GM23338 (cell line): ENCODE measurements around the gene SLC5A5. TPM values are rescaled to one million over a fixed set of nuclear protein-coding genes. Genes with fewer than 3 reads are reported as not detected.

Experiments
- ATAC-seq: fragments of 200-7000 bp; cut with Tn5 transposase; 3 replicates; pipeline ENCODE4 v1.9.1; 2020
- DNase-seq: peaks from one replicate; pipeline ENCODE4 v3.0.0-alpha.2; 2015; ENCODE audit warnings: low spot score
- H2AFZ ChIP-seq: fragments of 200-600 bp; sonication (generic); 2 replicates; pipeline ENCODE4 v1.8.0; 2016; ENCODE audit warnings: antibody characterized with exemption, mild to moderate bottlenecking, moderate library complexity
- H3F3A ChIP-seq: fragments of 200-600 bp; sonication (generic); replicated peaks from 2 replicates; pipeline ENCODE4 v1.8.0; 2017; ENCODE audit warnings: antibody characterized with exemption, mixed run types, low read depth
- H3K27ac ChIP-seq: fragments of 200-600 bp; sonication (generic); 2 replicates; pipeline ENCODE4 v1.6.1; 2016; ENCODE audit warnings: low read depth
- H3K27me3 ChIP-seq: fragments of 200-600 bp; sonication (generic); 2 replicates; pipeline ENCODE4 v1.8.0; 2016; ENCODE audit warnings: mild to moderate bottlenecking, mixed run types, moderate library complexity; ENCODE audit not compliant: insufficient read depth
- H3K36me3 ChIP-seq: fragments of 200-600 bp; sonication (generic); 2 replicates; pipeline ENCODE4 v1.8.0; 2016; ENCODE audit warnings: mild to moderate bottlenecking; ENCODE audit not compliant: insufficient read depth
- H3K4me1 ChIP-seq: fragments of 200-600 bp; sonication (generic); 2 replicates; pipeline ENCODE4 v1.8.0; 2016; ENCODE audit warnings: mild to moderate bottlenecking, moderate library complexity; ENCODE audit not compliant: insufficient read depth
- H3K4me2 ChIP-seq: fragments of 200-600 bp; sonication (generic); 2 replicates; pipeline ENCODE4 v1.7.1; 2017; ENCODE audit warnings: mixed run types
- H3K4me3 ChIP-seq: fragments of 200-600 bp; sonication (generic); 2 replicates; pipeline ENCODE4 v1.6.1; 2016; ENCODE audit warnings: mixed run types
- H3K79me2 ChIP-seq: fragments of 200-600 bp; sonication (generic); replicated peaks from 2 replicates; pipeline ENCODE4 v1.8.0; 2017; ENCODE audit warnings: mild to moderate bottlenecking; ENCODE audit not compliant: insufficient read depth
- H3K9me2 ChIP-seq: fragments of 200-600 bp; sonication (generic); 2 replicates; pipeline ENCODE4 v1.8.0; 2017; ENCODE audit not compliant: insufficient read depth
- H4K20me1 ChIP-seq: fragments of 200-600 bp; sonication (generic); replicated peaks from 2 replicates; pipeline ENCODE4 v1.8.0; 2017; ENCODE audit warnings: mild to moderate bottlenecking; ENCODE audit not compliant: insufficient read depth
- H3K27ac Mint-ChIP-seq: 2 replicates; pipeline ENCODE4 v1.8.0; 2020; ENCODE audit warnings: inconsistent platforms, mild to moderate bottlenecking, moderate library complexity, mixed read lengths
- H3K27me3 Mint-ChIP-seq: 3 replicates; pipeline ENCODE4 v1.8.0; 2022; ENCODE audit warnings: low read depth, mild to moderate bottlenecking, moderate library complexity, mixed read lengths, inconsistent platforms; ENCODE audit not compliant: insufficient read depth, poor library complexity
- H3K36me3 Mint-ChIP-seq: 3 replicates; pipeline ENCODE4 v1.8.0; 2021; ENCODE audit warnings: low read depth, mild to moderate bottlenecking, inconsistent platforms, moderate library complexity, mixed read lengths
- H3K4me1 Mint-ChIP-seq: 3 replicates; pipeline ENCODE4 v1.8.0; 2020; ENCODE audit warnings: mild to moderate bottlenecking, inconsistent platforms, mixed read lengths
- H3K4me3 Mint-ChIP-seq: 3 replicates; pipeline ENCODE4 v1.8.0; 2021; ENCODE audit warnings: moderate library complexity, mild to moderate bottlenecking, inconsistent platforms, mixed read lengths
- H3K9me3 Mint-ChIP-seq: 3 replicates; pipeline ENCODE4 v1.8.0; 2020; ENCODE audit warnings: moderate library complexity, mild to moderate bottlenecking, inconsistent platforms, mixed read lengths
- CREB1 ChIP-seq: fragments of 250-450 bp; sonication (Bioruptor Pico); IDR thresholded peaks from 2 replicates; pipeline ENCODE4 v1.5.0; 2020; ENCODE audit warnings: low read depth, mild to moderate bottlenecking, moderate library complexity
- CTCF ChIP-seq, 2 experiments: fragments of 200-600 bp in 1 of 2; sonication (generic) in 1 of 2; conservative IDR thresholded peaks; 2 replicates each; pipeline versions ENCODE4 v1.5.1 to v1.6.1; 2016 to 2017; ENCODE audit warnings: antibody characterized with exemption in 2 of 2, low read depth in 2 of 2, mild to moderate bottlenecking in 2 of 2, moderate library complexity in 1 of 2
- EZH2 ChIP-seq: fragments of 200-600 bp; sonication (generic); IDR thresholded peaks from one replicate; pipeline ENCODE4 v1.8.0; 2017; ENCODE audit warnings: antibody characterized with exemption, mild to moderate bottlenecking, low read depth; ENCODE audit not compliant: unreplicated experiment
- EZH2phosphoT487 ChIP-seq: fragments of 200-600 bp; sonication (generic); IDR thresholded peaks from one replicate; pipeline ENCODE4 v1.8.1; 2018; ENCODE audit warnings: antibody characterized with exemption; ENCODE audit not compliant: unreplicated experiment
- JUNB ChIP-seq: IDR thresholded peaks from one replicate; pipeline ENCODE4 v1.6.1; 2016; ENCODE audit warnings: antibody characterized with exemption; ENCODE audit not compliant: unreplicated experiment
- NANOG ChIP-seq: IDR thresholded peaks from 2 replicates; pipeline ENCODE4 v1.6.1; 2016; ENCODE audit warnings: antibody characterized with exemption, borderline replicate concordance
- POLR2AphosphoS5 ChIP-seq: IDR thresholded peaks from 2 replicates; pipeline ENCODE4 v1.6.1; 2016; ENCODE audit warnings: antibody characterized with exemption, low read depth
- STAT1 ChIP-seq: IDR thresholded peaks from one replicate; pipeline ENCODE4 v1.6.1; 2016; ENCODE audit warnings: antibody characterized with exemption; ENCODE audit not compliant: unreplicated experiment
- ZNF114 ChIP-seq: fragments of 250-450 bp; sonication (Bioruptor Pico); IDR thresholded peaks from 2 replicates; pipeline ENCODE4 v1.5.0; 2020; ENCODE audit warnings: mild to moderate bottlenecking, moderate library complexity
- ZNF331 ChIP-seq: fragments of 250-450 bp; sonication (Bioruptor Pico); IDR thresholded peaks from 2 replicates; pipeline ENCODE4 v1.5.0; 2020; ENCODE audit warnings: low read depth, mild to moderate bottlenecking, moderate library complexity
- polyA plus RNA-seq: library from polyadenylated mRNA; unstranded; fragments of >200 nt; fragmentation: Nextera tagmentation; extraction: Ambion mirVana; gene quantifications from 2 replicates; pipeline ENCODE4 v1.2.1, GENCODE V29; 2016
- total RNA-seq: library from RNA; depleted of rRNA; stranded (reverse); fragments of >200 nt; shearing (Covaris generic); gene quantifications from 2 replicates; pipeline ENCODE4 v1.2.3, GENCODE V29; 2014
- TF ChIP-seq, protein P1 (sequence below): IDR thresholded peaks from one replicate; pipeline ENCODE4 v1.6.1; 2018; ENCODE audit warnings: antibody characterized with exemption; ENCODE audit not compliant: unreplicated experiment
- TF ChIP-seq, protein P2 (sequence below): IDR thresholded peaks from 2 replicates; pipeline ENCODE4 v1.6.1; 2016; ENCODE audit warnings: antibody characterized with exemption
- TF ChIP-seq, protein P3 (sequence below): fragments of 250-450 bp; sonication (Bioruptor Pico); IDR thresholded peaks from 2 replicates; pipeline ENCODE4 v1.5.0; 2020; ENCODE audit warnings: mild to moderate bottlenecking, moderate library complexity

Gene SLC5A5
- total and polyA plus RNA-seq, 2 experiments from 2014 or later, result 1.0 to 2.1 TPM

- peaks cover 12% of the 10 kb centered on the region for H3K4me1 Mint-ChIP-seq
- H3K9me3 Mint-ChIP-seq, result no peaks in the 10 kb centered on the region
- Histone ChIP-seq H3K4me2 (peak overlapping the region; percentile 62), H3K9me2 (no peaks in the 10 kb centered on the region), H3K4me1 (peaks cover 12% of the 10 kb centered on the region; the same call in 1 of the 2 replicates), H2AFZ (no peak overlapping the region), H3K79me2 (no peaks in the 10 kb centered on the region), H3K27me3 (peaks cover 41% of the 10 kb centered on the region), H3F3A (peaks cover 14% of the 10 kb centered on the region; the same call in 1 of the 2 replicates), H3K36me3 (no peaks in the 10 kb centered on the region), H3K27ac (no peak overlapping the region), H4K20me1 (no peaks in the 10 kb centered on the region), H3K4me3 (0 out of 2 replicates have a peak overlapping the region, but pooled peaks have one; percentile 30)
- TF ChIP-seq JUNB, result no peak
- TF ChIP-seq STAT1, result no peak
- no peak for TF ChIP-seq ZNF331
- no peak for TF ChIP-seq POLR2AphosphoS5
- no peak for TF ChIP-seq EZH2phosphoT487
- no peak for TF ChIP-seq NANOG
- no peak for TF ChIP-seq ZNF114 (CRISPR knock-in tag)
- TF ChIP-seq, protein P1, sequence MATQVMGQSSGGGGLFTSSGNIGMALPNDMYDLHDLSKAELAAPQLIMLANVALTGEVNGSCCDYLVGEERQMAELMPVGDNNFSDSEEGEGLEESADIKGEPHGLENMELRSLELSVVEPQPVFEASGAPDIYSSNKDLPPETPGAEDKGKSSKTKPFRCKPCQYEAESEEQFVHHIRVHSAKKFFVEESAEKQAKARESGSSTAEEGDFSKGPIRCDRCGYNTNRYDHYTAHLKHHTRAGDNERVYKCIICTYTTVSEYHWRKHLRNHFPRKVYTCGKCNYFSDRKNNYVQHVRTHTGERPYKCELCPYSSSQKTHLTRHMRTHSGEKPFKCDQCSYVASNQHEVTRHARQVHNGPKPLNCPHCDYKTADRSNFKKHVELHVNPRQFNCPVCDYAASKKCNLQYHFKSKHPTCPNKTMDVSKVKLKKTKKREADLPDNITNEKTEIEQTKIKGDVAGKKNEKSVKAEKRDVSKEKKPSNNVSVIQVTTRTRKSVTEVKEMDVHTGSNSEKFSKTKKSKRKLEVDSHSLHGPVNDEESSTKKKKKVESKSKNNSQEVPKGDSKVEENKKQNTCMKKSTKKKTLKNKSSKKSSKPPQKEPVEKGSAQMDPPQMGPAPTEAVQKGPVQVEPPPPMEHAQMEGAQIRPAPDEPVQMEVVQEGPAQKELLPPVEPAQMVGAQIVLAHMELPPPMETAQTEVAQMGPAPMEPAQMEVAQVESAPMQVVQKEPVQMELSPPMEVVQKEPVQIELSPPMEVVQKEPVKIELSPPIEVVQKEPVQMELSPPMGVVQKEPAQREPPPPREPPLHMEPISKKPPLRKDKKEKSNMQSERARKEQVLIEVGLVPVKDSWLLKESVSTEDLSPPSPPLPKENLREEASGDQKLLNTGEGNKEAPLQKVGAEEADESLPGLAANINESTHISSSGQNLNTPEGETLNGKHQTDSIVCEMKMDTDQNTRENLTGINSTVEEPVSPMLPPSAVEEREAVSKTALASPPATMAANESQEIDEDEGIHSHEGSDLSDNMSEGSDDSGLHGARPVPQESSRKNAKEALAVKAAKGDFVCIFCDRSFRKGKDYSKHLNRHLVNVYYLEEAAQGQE, result no peak
- TF ChIP-seq CTCF (conservative IDR thresholded peaks at IDR 0.05; ENCODE audit: low read depth in 2 of 2), result no peak
- no peak for TF ChIP-seq CREB1
- TF ChIP-seq EZH2, result no peak
- TF ChIP-seq, protein P2, sequence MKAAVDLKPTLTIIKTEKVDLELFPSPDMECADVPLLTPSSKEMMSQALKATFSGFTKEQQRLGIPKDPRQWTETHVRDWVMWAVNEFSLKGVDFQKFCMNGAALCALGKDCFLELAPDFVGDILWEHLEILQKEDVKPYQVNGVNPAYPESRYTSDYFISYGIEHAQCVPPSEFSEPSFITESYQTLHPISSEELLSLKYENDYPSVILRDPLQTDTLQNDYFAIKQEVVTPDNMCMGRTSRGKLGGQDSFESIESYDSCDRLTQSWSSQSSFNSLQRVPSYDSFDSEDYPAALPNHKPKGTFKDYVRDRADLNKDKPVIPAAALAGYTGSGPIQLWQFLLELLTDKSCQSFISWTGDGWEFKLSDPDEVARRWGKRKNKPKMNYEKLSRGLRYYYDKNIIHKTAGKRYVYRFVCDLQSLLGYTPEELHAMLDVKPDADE, result no peak
- TF ChIP-seq, protein P3, sequence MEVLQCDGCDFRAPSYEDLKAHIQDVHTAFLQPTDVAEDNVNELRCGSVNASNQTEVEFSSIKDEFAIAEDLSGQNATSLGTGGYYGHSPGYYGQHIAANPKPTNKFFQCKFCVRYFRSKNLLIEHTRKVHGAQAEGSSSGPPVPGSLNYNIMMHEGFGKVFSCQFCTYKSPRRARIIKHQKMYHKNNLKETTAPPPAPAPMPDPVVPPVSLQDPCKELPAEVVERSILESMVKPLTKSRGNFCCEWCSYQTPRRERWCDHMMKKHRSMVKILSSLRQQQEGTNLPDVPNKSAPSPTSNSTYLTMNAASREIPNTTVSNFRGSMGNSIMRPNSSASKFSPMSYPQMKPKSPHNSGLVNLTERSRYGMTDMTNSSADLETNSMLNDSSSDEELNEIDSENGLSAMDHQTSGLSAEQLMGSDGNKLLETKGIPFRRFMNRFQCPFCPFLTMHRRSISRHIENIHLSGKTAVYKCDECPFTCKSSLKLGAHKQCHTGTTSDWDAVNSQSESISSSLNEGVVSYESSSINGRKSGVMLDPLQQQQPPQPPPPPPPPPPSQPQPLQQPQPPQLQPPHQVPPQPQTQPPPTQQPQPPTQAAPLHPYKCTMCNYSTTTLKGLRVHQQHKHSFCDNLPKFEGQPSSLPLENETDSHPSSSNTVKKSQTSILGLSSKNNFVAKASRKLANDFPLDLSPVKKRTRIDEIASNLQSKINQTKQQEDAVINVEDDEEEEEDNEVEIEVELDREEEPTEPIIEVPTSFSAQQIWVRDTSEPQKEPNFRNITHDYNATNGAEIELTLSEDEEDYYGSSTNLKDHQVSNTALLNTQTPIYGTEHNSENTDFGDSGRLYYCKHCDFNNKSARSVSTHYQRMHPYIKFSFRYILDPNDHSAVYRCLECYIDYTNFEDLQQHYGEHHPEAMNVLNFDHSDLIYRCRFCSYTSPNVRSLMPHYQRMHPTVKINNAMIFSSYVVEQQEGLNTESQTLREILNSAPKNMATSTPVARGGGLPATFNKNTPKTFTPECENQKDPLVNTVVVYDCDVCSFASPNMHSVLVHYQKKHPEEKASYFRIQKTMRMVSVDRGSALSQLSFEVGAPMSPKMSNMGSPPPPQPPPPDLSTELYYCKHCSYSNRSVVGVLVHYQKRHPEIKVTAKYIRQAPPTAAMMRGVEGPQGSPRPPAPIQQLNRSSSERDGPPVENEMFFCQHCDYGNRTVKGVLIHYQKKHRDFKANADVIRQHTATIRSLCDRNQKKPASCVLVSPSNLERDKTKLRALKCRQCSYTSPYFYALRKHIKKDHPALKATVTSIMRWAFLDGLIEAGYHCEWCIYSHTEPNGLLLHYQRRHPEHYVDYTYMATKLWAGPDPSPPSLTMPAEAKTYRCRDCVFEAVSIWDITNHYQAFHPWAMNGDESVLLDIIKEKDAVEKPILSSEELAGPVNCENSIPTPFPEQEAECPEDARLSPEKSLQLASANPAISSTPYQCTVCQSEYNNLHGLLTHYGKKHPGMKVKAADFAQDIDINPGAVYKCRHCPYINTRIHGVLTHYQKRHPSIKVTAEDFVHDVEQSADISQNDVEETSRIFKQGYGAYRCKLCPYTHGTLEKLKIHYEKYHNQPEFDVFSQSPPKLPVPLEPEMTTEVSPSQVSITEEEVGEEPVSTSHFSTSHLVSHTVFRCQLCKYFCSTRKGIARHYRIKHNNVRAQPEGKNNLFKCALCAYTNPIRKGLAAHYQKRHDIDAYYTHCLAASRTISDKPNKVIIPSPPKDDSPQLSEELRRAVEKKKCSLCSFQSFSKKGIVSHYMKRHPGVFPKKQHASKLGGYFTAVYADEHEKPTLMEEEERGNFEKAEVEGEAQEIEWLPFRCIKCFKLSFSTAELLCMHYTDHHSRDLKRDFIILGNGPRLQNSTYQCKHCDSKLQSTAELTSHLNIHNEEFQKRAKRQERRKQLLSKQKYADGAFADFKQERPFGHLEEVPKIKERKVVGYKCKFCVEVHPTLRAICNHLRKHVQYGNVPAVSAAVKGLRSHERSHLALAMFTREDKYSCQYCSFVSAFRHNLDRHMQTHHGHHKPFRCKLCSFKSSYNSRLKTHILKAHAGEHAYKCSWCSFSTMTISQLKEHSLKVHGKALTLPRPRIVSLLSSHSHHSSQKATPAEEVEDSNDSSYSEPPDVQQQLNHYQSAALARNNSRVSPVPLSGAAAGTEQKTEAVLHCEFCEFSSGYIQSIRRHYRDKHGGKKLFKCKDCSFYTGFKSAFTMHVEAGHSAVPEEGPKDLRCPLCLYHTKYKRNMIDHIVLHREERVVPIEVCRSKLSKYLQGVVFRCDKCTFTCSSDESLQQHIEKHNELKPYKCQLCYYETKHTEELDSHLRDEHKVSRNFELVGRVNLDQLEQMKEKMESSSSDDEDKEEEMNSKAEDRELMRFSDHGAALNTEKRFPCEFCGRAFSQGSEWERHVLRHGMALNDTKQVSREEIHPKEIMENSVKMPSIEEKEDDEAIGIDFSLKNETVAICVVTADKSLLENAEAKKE (CRISPR knock-in tag), result no peak
- no peak overlapping the region for H3K4me3 Mint-ChIP-seq
- H3K27ac Mint-ChIP-seq, result no peak overlapping the region
- no peak for ATAC-seq
- H3K36me3 Mint-ChIP-seq, result no peaks in the 10 kb centered on the region
- no peak for DNase-seq
- peaks cover 41% of the 10 kb centered on the region for H3K27me3 Mint-ChIP-seq
Measured at GRCh38 chr19:17871032-17871877, 490 bp upstream of the SLC5A5 start.
